Stimulated activated CD8-positive, alpha-beta memory T cell treated with anti-CD3 and anti-CD28 coated beads, Interleukin-12 subunit alpha, Interleukin-12 subunit beta, amount 100 ng/mL, for 1 hour (primary cell): Measurements from ENCODE around the gene SAMD9.
"Not testable (repeated sequence)": the region's sequence is repeated elsewhere in the genome, so short reads cannot be mapped to it uniquely, and the experiment has no call there.

Source experiments
- DNase-seq: peaks from one replicate; pipeline ENCODE4 v3.0.0-alpha.2; 2020; ENCODE audit warnings: low read depth

The SAMD9 gene

GRCh38 chr7:93117852-93118530 lies at the start of gene SAMD9:
Gene SAMD9, minus strand, starts transcription at chr7:93117979. Its CDS starts 11,882 bp downstream, at chr7:93106097.
- DNase-seq = peak; percentile 29

GRCh38 chr7:93165447-93165846 lies 47.7 kb upstream of the SAMD9 start:
- no peak for DNase-seq

- no peak for DNase-seq
Observed at GRCh38 chr7:93164766-93165165, 47.0 kb upstream of the SAMD9 start.

GRCh38 chr7:93161181-93161762 lies 43.5 kb upstream of the SAMD9 start:
- no peak for DNase-seq

DNA sequence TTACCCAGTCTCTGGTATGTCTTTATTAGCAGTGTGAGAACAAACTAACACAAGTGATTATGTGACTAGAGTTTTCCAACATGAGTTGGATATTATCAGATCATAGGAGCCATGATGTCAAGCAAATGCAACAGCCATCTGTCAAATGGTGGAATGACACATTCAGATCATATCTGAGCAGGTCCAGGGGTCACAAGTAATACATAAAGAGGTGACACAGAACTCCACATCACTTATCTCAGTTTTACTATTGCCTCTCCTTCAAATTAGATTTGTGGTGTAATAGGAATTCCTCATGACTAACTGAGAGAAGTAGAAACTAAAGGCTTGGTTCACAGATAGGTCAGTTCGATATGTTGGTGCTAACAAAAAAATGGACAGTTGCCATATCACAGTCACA lies 42.6 kb upstream of the SAMD9 start:
- DNase-seq = no peak

GRCh38 chr7:93159490-93159889 lies 41.7 kb upstream of the SAMD9 start:
- DNase-seq = no peak

DNA sequence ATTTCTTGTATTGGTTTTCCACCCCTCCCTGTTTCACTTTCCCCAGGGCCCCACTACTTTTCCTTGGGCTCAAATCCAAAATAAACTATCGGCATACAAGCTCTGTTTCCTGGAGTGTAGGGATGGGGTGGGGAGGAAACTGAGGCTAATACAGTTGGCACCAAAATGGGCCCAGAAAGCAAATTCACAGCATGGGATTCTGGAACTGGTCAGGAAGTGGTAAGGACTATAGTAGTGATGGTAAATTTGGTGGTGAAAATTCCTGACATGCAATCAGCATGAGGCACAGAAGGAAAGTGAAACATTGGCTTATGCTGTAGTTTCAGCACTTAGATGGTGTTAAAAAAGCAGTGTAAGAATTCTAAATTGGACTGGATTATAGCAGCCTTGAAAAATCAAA lies 39.1 kb upstream of the SAMD9 start:
- no peak for DNase-seq

DNA sequence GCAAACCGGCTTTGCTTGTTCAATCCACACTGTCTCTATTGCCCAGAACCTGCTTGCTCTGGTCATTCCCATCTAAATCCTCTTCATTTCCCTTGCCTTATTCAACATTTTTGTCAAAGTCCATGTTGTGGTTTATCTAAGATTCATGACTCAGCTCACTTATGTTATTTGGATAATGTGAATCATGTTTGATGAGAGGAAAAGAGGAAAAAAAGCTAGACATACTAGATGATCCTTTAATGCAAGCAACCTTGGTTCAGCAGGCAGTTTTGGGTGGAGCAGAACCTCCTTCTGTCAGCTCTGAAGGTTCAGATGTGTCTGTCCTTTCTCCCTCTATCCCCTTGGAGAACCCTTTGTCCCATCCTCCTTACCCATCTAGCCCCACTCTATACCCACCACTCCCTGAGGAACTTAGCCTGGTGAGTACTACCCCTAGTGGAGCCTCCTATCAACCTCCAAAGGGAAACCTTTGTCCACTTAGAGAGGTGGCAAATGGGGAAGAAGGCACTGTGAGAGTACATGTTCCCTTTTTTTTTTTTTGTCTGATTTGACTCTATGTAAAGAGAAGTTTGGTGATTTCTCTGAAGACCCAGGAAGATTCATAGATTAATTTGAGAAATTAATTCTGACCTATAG lies 32.5 kb upstream of the SAMD9 start:
- DNase-seq = no peak

DNA sequence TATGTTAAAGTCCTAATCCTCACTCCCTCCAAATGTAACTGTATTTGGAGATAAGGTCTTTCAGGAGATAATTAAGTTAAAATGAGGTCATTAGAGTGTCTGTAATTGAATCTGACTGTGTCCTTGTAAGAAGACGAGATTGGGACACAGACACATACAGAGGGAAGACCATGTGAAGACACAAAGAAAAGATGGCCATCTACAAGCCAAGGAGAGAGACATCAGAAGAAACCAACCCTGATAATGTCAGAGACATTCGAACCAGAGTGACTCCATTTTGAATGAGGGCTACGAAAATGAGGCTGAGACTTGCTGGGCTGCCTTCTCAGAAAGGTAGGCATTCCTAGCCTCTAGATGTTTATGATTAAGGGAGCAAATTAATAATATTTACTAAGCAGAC lies 30.9 kb upstream of the SAMD9 start:
- DNase-seq = no peak

GRCh38 chr7:93148144-93148543 lies 30.4 kb upstream of the SAMD9 start, which contains the start of gene SAMD9L:
Gene SAMD9L, minus strand, starts transcription at chr7:93148385. Its CDS starts 12,414 bp downstream, at chr7:93135971.
- DNase-seq = no peak

GRCh38 chr7:93147363-93147762 lies 29.6 kb upstream of the SAMD9 start:
- peak; percentile 12 for DNase-seq

GRCh38 chr7:93146472-93147141 lies 28.8 kb upstream of the SAMD9 start:
- no peak for DNase-seq

GRCh38 chr7:93146036-93146435 lies 28.3 kb upstream of the SAMD9 start:
- DNase-seq = no peak

GRCh38 chr7:93145354-93145753 lies 27.6 kb upstream of the SAMD9 start:
- no peak for DNase-seq

GRCh38 chr7:93142127-93142526 lies 24.3 kb upstream of the SAMD9 start:
- DNase-seq = no peak

DNA sequence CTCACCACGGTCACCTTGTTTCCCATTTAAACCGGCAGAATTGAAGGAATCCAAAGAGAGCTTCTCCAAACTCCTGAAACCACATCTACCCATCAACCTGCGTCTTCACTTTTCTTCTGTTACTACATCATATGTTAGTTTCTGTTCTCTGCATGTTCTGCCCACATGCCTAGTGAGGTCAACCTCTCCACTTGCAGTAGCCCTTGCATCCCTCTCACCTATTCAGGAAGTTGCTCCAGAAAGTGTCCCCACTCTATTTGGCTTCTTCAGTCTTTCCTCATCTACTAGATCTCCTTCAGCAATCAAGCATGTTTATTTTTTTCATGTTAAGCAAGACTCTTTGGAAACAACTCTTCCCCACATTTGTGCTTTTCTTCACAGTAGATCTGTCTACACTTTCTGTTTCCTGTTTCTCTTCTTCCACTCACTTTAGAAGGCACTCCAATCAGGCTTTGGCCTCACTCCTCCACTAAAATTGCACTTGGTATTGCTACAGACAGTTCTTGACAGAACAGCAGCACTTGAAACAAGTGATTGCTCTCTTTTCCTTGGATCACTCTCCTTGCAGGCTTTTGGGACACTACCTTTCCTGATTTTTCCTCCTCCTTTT lies 22.9 kb upstream of the SAMD9 start:
- DNase-seq = no peak

DNA sequence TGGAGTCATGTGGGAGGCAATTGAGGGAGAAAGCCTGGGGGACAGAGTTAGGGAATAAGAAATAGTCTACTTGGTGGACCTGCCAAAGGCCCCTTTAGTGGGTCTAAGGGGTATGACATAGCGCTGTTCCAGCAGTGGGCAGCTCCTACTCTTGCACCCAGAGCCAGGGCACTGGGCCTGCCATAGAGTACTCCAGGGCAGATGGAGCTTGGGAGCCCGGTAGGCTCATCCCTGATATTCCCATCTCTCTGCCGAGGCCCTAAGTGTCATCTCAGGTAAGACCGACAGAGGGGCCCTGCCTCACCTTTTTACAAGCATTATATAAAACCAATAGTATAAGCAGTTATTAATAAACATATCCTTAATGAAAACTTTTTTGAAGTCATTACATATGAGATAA lies 20.8 kb upstream of the SAMD9 start:
- no peak for DNase-seq

DNA sequence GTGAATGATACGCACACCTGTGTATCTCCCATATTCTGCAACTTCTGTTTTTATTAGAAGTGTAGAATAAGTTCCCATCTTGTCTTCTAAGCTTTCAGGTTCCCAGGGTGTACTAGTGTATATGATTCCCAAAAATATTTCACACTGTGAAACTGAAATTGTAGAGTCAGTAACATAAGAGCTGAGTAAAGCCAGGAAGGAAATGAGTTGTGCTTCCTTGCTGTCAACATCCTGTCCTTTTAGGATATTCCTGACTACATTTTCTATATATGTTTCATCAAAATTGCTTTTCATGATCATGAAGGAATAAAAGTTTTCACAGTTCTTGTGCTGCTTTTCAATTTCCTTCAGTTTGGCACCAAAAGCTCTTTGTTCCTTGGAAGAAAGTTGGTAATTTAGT lies 15.2 kb upstream of the SAMD9 start:
- DNase-seq = no peak

DNA sequence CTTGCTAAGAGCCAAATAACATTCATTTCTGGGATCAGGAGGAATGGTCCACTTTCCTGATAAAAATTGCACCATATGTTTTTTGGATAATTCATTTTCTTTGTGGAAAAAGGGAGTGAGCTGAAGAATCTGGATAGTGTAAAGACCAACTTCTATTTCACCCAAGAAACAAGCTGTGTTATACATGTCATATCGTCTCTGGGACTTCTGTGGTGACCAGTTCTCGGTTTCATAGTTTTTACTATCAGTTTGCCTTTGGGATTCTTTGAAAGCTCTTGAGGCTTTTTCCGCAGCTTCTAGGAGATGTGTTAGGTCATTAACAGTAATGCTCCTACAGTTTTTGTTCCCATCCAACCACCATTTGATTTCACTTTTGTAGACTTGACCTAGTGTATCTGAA lies 14.4 kb upstream of the SAMD9 start:
- no peak for DNase-seq

DNA sequence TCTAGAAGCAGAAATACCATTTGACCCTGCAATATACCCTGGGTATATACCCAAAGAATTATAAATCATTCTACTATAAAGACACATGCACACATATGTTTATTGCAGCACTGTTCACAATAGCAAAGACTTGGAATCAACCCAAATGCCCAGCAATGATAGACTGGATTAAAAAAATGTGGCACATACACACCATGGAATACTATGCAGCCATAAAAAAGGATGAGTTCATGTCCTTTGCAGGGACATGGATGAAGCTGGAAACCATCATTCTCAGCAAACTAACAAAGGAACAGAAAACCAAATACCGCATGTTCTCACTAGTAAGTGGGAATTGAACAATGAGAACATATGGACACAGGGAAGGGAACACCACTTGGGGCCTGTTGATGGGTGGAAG lies 9.2 kb upstream of the SAMD9 start:
- DNase-seq = not testable (repeated sequence)

DNA sequence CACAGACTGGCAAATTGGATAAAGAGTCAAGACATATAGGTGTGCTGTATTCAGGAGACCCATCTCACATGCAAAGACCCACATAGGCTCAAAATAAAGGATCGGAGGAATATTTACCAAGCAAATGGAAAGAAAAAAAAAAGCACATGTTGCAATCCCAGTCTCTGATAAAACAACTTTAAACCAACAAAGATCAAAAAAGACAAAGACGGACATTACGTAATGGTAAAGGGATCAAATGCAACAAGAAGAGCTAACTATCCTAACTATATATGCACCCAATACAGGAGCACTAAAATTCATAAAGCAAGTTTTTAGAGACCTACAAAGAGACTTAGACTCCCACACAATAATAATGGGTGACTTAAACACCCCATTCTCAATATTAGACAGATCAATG lies 5.8 kb upstream of the SAMD9 start:
- not testable (repeated sequence) for DNase-seq
